IPS-NIHi11 (cell line): ENCODE data around the gene KLHDC7B.

Experiments
- DNase-seq: peaks from one replicate; pipeline ENCODE4 v3.0.0; 2012; ENCODE audit warnings: mixed read lengths, low spot score

KLHDC7B gene

GRCh38 chr22:50595189-50595588 is 49.5 kb downstream of the KLHDC7B start:
- no peak for DNase-seq

- DNase-seq: no peak
Measured at GRCh38 chr22:50597097-50597496, 51.4 kb downstream of the KLHDC7B start.

- peak; percentile 99 for DNase-seq
Measured at GRCh38 chr22:50599816-50600455, 54.2 kb downstream of the KLHDC7B start.

GRCh38 chr22:50600538-50600937 is 54.8 kb downstream of the KLHDC7B start, which contains the start of gene MAPK8IP2:
Gene MAPK8IP2 (plus strand): TSS chr22:50600793. CDS start chr22:50600819, 26 bp downstream.
- peak; percentile 75 for DNase-seq
